ENCODE results near the gene QKI. TPM values are rescaled to one million over a fixed set of nuclear protein-coding genes. Genes with fewer than 3 reads are reported as not detected.

The QKI gene
- total and polyA plus RNA-seq, 8 donors, result 8.0 to 261 (median 32.2) TPM

DNA sequence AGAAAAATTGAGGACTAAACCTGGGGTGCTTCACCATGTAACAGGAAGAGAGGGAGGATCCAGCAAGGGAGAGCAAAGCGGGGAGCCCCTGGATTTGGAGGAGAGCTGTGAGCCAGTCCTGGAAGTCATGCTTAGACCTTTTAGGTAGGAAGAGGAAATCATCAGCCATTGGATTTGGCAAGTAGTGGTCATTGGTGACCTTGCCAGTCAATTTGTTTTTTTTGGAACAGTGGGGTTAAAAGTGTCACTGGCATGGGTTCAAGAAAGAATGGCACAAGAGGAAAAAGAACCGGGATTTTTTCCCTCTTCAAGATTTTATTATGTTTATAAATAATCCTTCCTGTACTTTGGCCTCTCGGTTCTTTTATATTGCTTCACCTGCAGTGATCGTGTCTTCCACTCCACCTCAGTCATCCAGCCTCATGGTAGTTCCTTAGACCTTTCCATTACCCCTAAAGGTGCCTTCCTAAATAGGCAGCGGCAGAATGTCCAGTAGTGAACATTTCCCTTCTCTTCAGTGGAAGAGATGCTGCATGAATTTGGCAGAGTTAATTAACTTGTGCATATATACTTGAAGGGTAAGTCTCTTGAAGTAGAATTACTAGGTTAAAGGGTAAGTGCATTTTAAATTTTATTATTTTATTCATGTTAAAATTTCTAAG, 124.7 kb downstream of the QKI start:
- H3K27me3 ChIP-seq, result no peaks in the 10 kb centered on the region
- TF ChIP-seq POLR2AphosphoS5 (IDR thresholded peaks at IDR 0.05) (no peak), CTCF (IDR thresholded peaks at IDR 0.05) (no peak), EP300 (IDR thresholded peaks at IDR 0.05) (no peak), POLR2A (IDR thresholded peaks at IDR 0.05) (no peak)
- H3K36me3 ChIP-seq, result peaks cover 0 to 4% (median 2%) of the 10 kb centered on the region in 4 donors
- WGBS, 5 donors, result 62 to 75% (median 69%) methylated on average over 5 of the region's 5 CpGs
- intact Hi-C loops (cut with DNase I; ENCODE audit: low total_unique reads), result no loop called here
- no peak overlapping the region for H3K4me3 ChIP-seq
- no peak overlapping the region for H3K27ac ChIP-seq
- DNase-seq, result no peak
- H3K9me3 ChIP-seq, result no peaks in the 10 kb centered on the region
- H3K4me1 ChIP-seq, result peaks cover 4 to 46% (median 27%) of the 10 kb centered on the region in 4 donors

DNA sequence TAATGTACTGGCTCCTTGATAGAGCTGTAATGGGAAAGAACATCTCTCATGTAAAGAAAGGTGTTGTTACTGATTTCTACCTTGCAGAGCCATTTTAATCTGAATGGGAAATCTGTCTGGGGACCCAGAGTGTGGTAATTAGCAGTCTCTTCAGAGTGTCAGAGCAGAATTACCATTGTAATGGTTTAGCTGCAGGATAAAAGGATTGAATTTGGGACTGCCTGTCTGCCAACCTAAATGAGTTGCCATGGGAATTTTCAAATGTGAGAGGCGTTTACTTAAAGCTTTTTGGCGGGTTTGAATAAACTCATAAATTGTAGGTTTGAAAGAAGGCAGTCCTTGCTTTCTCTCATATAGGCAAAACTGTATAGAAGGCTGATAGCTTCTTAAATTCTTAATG, 128.8 kb downstream of the QKI start:
- Histone ChIP-seq H3K4me3 (no peak overlapping the region), H3K27me3 (no peaks in the 10 kb centered on the region), H3K9me3 (no peaks in the 10 kb centered on the region), H3K27ac (no peak overlapping the region), H3K36me3 (no peaks in the 10 kb centered on the region), H3K4me1 (peaks cover 4 to 43% (median 22%) of the 10 kb centered on the region in 4 donors)
- intact Hi-C loops (cut with DNase I; ENCODE audit: low total_unique reads), result no loop called here
- WGBS, 5 donors, result 80 to 85% (median 80%) methylated on average over 2 of the region's 2 CpGs
- no peak for TF ChIP-seq EP300 (IDR thresholded peaks at IDR 0.05)
- TF ChIP-seq CTCF (IDR thresholded peaks at IDR 0.05), result no peak
- no peak for TF ChIP-seq POLR2A (IDR thresholded peaks at IDR 0.05)
- no peak for TF ChIP-seq POLR2AphosphoS5 (IDR thresholded peaks at IDR 0.05)
- DNase-seq, result no peak

DNA sequence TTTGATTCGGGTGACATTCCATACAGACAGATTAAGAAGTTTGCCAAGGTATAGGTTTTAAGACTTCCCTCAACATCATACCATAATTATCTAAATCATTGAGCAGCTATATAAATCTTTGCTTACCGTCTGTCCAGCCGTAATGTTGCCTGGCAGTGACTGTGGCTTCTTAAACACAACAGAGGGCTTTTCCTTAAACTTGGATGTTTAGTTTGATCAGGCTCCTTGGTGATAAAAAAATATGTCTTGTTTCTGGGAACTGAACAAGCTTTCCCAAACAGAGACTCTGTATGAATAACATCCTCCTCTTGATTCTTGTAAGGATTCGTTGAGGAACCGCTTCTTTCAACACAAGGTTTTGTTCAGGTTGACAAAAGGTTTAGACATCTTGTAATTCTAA, 130.9 kb downstream of the QKI start:
- H3K27ac ChIP-seq, result no peak overlapping the region
- no peak for DNase-seq
- no peaks in the 10 kb centered on the region for H3K27me3 ChIP-seq
- H3K4me3 ChIP-seq, result no peak overlapping the region
- 79 to 88% (median 82%) methylated on average over 5 of the region's 5 CpGs for WGBS, 5 donors
- peaks cover 0 to 37% (median 10%) of the 10 kb centered on the region in 4 donors for H3K4me1 ChIP-seq
- TF ChIP-seq EP300 (IDR thresholded peaks at IDR 0.05), result no peak
- no peak for TF ChIP-seq CTCF (IDR thresholded peaks at IDR 0.05)
- TF ChIP-seq POLR2A (IDR thresholded peaks at IDR 0.05), result no peak
- TF ChIP-seq POLR2AphosphoS5 (IDR thresholded peaks at IDR 0.05), result no peak
- H3K9me3 ChIP-seq, result no peaks in the 10 kb centered on the region
- H3K36me3 ChIP-seq, result no peaks in the 10 kb centered on the region
- intact Hi-C loops (cut with DNase I; ENCODE audit: low total_unique reads), result no loop called here

DNA sequence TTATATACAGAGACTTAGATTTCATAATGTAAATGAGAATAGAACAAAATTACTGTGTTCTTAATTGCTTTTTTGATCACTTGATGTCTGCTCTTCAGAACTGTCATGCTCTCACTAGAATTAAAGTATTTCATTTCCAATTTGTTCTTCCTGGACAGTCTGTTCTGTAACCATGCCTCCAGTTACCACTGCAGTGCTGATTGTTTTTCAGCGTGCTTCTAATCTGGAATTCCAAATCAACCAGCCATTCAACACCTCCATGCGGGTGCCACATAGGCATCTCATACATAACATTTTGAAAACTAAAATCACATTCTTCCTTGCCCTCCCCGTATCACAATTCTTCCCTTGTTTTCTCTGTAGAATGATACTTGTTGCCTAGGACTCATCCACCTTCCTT, 132.8 kb downstream of the QKI start:
- H3K4me1 ChIP-seq, result peaks cover 0 to 34% (median 10%) of the 10 kb centered on the region in 4 donors
- no peak overlapping the region for H3K4me3 ChIP-seq
- intact Hi-C loops (cut with DNase I; ENCODE audit: low total_unique reads), result no loop called here
- 89 to 98% (median 91%) methylated on average over 3 of the region's 3 CpGs for WGBS, 5 donors
- H3K9me3 ChIP-seq, result no peaks in the 10 kb centered on the region
- TF ChIP-seq POLR2A (IDR thresholded peaks at IDR 0.05) (no peak), CTCF (IDR thresholded peaks at IDR 0.05) (no peak), POLR2AphosphoS5 (IDR thresholded peaks at IDR 0.05) (no peak), EP300 (IDR thresholded peaks at IDR 0.05) (no peak)
- no peak overlapping the region for H3K27ac ChIP-seq
- no peaks in the 10 kb centered on the region for H3K27me3 ChIP-seq
- no peak for DNase-seq
- peaks cover 0 to under 1% (median 0%) of the 10 kb centered on the region in 4 donors for H3K36me3 ChIP-seq
